HG03097 (cell line): ENCODE results near the gene CRISPLD2.
"Not testable (repeated sequence)": the region's sequence is repeated elsewhere in the genome, so short reads cannot be mapped to it uniquely, and the experiment has no call there.

Experiments used
- ATAC-seq: cut with Tn5 transposase; IDR thresholded peaks from one replicate; pipeline ENCODE4 v1.9.1; 2021; ENCODE audit not compliant: unreplicated experiment, low FRiP score

CRISPLD2 gene

DNA sequence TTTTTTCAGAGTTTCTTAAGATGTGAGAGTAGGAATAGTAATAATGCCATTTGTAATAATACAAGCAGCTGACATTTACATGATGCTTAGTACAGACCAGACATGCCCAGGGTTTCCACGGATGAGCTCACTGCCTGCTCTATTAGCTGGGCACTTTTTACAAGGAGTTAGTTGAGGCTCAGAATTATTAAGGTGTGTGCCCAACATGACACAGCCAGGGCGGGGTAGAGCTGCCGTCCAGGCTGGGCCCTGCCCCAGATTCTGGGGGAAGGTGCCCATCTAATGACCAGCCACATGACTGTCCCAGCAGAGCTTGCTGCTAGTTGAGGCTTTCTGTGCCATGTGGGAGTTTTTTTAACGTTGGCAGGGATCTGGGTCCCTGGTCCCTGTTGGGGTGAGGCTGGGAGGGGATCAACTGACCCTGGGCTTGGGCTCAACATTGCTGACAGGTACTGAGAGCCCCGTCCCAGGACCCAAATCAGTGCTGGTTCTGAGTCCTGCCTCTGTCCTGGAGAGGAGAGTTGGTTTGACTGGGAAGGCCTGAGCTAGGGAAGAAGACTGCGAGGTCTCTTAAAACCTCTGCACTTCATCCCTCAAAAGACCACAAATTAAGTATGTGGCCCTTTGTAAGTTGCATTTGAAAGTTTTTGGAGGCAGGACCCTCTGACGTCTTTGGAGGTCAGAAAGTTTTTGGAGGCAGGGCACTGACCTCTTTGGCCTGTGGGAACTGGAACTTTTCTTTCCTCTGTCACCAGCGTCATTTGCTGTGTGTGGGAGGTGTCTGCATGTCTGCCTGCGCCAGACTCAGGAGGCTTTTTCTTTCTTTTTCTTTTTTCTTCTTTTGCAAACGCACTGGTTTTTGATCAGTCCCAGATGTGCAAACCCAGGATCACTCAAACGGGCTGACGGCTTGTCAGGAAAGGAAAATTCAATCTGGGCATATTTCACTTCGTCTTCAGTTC lies 2.2 kb downstream of the CRISPLD2 start:
- ATAC-seq, result no peak

GRCh38 chr16:84822990-84823389 lies 3.2 kb downstream of the CRISPLD2 start:
- no peak for ATAC-seq

DNA sequence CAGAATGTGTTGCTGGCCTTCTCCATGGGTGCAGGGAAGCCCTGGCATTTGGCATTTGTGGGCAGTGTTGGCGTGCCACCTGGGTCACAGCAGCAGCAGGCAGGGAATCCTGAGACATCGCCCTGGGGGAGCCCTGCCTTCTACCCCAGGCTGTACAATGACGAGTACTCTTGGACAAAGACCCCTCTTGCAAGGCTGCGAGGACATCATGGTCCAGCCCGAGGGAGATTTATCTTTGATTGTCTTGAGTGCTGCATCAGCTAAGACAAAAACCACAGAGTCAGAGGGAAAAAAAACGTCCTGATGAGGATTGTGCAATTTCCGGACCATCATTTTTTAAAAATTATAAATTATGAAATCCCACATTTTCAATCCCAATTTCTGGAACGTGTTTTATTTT lies 3.7 kb downstream of the CRISPLD2 start:
- no peak for ATAC-seq

- ATAC-seq, result no peak
Observed at GRCh38 chr16:84823926-84824325, 4.1 kb downstream of the CRISPLD2 start.

DNA sequence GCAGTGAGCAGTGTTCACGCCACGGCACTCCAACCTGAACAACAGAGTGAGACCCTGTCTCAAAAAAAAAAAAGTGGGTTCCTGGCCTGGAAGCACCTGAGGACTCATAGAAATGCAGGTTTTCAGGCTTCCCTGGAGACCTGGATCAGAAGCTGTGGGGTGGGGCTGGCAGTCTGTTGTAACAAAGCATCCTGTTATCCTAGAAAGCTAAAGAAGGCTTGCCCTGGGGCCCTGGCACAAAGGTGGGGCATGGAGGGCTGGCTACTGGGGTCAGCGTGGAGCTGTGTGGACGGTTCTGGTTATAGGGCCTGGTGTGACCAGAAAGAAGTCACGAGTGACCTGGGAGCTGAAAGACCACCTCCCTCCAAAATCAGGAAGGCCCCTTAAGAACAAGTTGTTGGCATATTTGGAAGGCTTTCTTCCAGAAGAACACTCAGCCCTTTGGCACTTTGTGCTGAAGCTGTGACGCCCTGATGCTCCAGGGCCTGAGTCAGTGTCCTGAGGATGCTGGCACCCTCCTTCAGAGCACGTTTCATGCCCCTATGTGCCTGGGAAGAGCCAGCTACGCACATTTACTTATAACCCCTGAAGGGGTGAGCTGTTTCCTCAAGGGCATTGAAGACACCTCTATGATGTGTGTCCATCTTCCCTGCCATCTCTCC lies 6.2 kb downstream of the CRISPLD2 start:
- ATAC-seq, result no peak

DNA sequence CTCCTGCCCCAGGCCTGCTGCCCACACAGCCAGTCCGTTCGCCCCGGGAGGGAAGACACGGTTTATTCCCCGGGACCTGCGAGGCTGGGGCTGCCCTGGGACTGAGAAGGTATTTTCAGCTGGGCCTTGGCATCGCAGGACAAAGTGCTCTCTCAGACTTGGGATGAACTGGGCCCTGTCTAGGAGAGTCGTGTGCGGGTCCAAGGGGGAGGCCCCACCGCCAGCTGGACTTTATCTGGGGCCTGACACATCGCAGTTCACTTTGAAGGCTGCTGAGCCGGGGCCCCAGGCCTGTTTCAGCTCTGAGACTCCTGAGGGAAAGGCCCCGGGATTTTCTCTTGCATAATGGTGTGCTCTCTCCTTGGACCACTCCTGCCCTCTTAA lies 6.8 kb downstream of the CRISPLD2 start:
- no peak for ATAC-seq

DNA sequence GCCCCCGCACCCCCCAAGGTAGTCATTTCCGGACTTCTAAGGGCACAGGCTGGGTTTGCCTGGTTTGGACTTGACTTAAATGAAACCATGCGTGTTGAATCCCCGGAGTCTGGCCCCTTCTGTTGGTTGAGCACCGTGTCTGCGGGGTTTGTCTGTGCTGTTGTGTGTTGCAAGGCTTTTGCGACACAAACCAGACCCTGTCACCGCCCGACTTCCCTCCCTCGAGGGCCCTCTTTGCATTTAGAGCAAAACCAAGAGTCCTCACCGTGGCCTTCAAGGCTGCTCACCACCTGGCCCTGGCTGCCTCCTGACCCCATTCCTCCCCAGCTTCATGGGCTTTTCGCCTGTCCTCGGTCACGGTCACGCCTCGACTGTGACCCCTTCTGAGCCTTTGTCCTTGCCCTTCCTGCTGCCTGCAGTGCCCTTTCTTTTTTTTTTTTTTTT lies 7.4 kb downstream of the CRISPLD2 start:
- ATAC-seq, result no peak

DNA sequence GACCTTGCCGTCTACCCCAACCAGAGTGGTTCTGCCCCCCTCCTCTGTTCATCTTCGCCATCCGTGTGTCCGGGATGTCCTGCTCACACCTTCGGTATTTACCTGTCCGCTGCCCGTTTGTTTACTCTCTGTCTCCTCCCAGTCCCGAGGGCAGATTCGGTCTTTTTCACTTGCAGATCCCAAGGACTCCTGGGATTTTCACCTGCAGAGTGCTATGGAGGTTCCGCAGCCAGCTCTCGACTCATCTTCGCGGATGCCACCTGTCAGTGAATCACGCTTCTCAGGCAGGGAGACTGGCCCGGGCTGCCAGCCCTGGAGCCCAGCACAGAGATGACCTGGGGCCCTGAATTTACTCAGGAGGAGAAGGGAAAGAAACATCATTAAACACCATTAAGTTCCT lies 8.1 kb downstream of the CRISPLD2 start:
- no peak for ATAC-seq

- ATAC-seq, result no peak
Observed at GRCh38 chr16:84828322-84828721, 8.5 kb downstream of the CRISPLD2 start.

GRCh38 chr16:84829168-84829965 lies 9.6 kb downstream of the CRISPLD2 start:
- no peak for ATAC-seq

DNA sequence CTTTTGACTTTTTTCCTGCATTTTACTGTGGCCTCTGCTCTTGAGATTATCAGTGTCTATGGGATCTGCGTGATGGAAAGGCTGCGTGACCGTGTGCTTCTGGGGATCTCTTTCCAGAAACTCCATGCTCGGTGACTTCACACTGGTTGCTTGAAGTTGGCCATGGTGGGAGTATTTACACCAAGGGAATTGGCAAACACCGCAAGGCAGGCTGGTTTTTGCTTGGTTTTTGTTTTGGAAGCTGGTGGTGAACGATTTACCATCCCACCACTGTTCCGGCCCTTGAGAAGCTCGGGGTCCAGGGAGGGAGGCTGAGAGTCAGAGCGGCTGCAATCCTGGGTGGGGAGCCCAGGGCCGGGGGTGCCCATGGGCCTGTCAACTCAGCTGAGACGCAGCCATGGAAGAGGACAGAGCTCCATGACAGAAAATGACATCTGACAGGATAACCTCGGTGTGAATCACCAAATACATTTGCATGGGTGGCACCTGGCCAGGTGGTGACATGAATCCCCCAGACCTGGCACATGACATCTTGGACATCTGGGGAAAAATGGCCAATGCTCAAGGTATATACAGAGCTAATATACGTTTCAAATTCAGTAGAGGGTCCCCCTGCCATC lies 11.1 kb downstream of the CRISPLD2 start:
- ATAC-seq, result no peak

- ATAC-seq, result not testable (repeated sequence)
Observed at GRCh38 chr16:84831728-84832127, 11.9 kb downstream of the CRISPLD2 start.

- no peak for ATAC-seq
Observed at GRCh38 chr16:84832488-84833143, 12.8 kb downstream of the CRISPLD2 start.

- no peak for ATAC-seq
Observed at GRCh38 chr16:84833144-84833500, 13.3 kb downstream of the CRISPLD2 start.

GRCh38 chr16:84833542-84834402 lies 14.0 kb downstream of the CRISPLD2 start:
- no peak for ATAC-seq

DNA sequence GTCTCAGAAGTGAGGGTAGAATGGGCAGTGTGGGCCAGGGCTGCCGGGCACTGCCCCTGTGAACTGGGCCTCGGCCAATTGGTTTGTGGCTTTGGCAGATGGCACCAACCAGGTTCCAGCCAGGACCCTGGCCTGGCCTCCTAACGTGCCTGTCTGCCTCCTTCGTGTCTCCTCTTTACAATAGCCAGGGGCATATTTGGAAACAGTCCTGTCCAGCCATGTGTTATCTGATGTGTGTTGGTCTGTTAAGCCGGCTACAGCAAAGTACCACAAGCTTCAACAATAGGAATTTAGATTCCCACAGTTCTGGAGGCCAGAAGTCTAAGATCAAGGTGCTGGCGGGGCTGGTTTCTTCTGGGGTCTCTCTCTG lies 14.6 kb downstream of the CRISPLD2 start:
- ATAC-seq, result no peak

DNA sequence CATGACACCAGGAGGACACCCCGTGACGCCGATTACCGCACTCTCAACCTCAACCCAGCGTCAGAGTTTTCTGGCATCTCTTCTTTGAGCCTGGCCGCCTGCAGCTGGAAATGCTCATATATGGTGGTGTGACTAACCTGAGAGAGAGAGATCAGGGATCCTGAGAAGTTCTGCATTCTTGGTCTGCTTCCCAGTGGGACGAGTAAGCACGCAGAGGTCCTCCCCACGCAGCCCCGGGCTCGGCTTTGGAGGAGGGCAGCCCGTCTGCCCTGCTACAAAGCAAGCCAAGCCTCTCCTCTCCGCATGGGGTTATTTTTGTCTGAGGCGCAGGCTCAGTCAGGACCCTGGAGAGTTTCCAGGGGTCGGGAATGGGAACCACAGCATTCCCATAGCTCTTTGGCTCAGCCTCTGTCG lies 16.5 kb downstream of the CRISPLD2 start:
- ATAC-seq, result no peak

GRCh38 chr16:84836967-84837366 lies 17.2 kb downstream of the CRISPLD2 start:
- no peak for ATAC-seq

DNA sequence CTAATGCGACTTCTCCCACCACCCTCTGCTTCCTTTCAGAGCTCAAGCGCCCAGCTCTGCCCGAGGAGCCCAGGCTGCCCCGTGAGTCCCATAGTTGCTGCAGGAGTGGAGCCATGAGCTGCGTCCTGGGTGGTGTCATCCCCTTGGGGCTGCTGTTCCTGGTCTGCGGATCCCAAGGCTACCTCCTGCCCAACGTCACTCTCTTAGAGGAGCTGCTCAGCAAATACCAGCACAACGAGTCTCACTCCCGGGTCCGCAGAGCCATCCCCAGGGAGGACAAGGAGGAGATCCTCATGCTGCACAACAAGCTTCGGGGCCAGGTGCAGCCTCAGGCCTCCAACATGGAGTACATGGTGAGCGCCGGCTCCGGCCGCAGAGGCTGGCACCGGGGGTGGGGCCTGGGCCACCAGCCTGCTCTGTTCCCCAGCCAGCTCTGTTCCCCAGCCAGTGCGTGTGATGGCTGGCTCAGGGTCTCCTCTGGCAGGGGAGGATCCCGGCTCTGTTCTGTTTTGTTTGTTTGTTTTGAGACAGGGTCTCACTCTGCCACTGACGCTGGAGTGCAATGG lies 18.7 kb downstream of the CRISPLD2 start:
- ATAC-seq, result no peak
